ENCODE measurements around the gene METTL17. TPM values are rescaled to one million over a fixed set of nuclear protein-coding genes. Genes with fewer than 3 reads are reported as not detected.
"Not testable (repeated sequence)": the region's sequence is repeated elsewhere in the genome, so short reads cannot be mapped to it uniquely, and the experiment has no call there.

Gene METTL17
- total and polyA plus RNA-seq, 2 of the 8 experiments (the other 6 are each of a cell fraction or from before 2014, with no cell fraction given) = 73.8 to 138 TPM

DNA sequence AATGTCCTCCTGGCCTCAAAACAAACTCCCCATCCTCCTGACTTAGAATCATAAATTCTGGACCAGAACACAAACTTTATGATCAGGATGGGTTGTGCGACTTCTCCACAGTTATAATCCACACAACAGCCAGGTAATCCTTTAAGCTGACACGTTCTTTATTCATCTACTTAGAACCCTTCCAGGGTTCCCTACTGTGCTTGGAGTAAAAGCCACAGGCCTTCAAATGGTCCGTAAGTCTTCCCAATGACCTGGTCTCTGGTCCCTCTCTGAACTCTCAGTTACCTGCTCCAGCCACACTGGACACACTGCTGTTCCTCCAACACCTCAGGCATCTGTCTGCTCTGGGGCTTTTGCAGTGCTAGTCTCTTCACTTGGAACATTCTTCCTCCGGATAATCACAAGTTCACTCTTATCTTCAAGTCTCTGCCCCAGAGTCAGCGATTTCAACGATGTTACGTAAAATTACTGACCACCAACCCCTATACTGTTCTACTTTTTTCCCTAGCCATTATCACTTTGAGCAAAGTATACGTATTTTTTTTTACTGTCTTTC, 50.7 kb downstream of the METTL17 start (continued):
- TF ChIP-seq, protein P1, sequence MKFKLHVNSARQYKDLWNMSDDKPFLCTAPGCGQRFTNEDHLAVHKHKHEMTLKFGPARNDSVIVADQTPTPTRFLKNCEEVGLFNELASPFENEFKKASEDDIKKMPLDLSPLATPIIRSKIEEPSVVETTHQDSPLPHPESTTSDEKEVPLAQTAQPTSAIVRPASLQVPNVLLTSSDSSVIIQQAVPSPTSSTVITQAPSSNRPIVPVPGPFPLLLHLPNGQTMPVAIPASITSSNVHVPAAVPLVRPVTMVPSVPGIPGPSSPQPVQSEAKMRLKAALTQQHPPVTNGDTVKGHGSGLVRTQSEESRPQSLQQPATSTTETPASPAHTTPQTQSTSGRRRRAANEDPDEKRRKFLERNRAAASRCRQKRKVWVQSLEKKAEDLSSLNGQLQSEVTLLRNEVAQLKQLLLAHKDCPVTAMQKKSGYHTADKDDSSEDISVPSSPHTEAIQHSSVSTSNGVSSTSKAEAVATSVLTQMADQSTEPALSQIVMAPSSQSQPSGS (IDR thresholded peaks at IDR 0.05; ENCODE audit: low read length) = no peak
- no peak for TF ChIP-seq CEBPB (IDR thresholded peaks at IDR 0.05; ENCODE audit: low read depth, low read length)
- no peak for TF ChIP-seq POLR2AphosphoS5 (IDR thresholded peaks at IDR 0.05; ENCODE audit: low read depth, low read length)
- TF ChIP-seq TAF1 (IDR thresholded peaks at IDR 0.05; ENCODE audit: low read depth, low read length) = no peak

DNA sequence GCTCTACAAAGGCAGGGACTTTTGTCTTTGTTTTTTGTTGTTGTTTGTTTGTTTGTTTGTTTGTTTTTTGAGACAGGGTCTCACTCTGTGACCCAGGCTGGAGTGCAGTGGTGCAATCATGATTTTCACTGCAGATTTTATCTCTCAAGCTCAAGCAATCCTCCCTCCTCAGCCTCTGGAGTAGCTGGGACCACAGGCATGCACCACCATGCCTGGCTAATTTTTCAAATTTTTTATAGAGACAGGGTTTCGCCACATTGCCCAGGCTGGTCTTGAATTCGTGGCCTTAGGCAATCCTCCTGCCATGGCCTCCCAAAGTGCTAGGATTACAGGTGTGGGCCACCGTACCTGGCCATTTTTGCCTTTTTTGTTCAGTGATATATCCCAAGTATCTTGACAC, 51.2 kb downstream of the METTL17 start:
- not testable (repeated sequence) for H3K79me2 ChIP-seq (ENCODE audit: control insufficient read depth in 1 of 2, insufficient read depth in 2 of 2, low read length in 2 of 2); H2AK5ac ChIP-seq (ENCODE audit: low read depth, low read length); H3K9ac ChIP-seq (replicated peaks in 1 of 4; ENCODE audit: extremely low read depth in 1 of 4, low read depth in 3 of 4, low read length in 3 of 4); H3K4ac ChIP-seq (replicated peaks; ENCODE audit: insufficient read length, low read depth, low read length); H4K91ac ChIP-seq (replicated peaks; ENCODE audit: insufficient read length, low read length); H3K27ac ChIP-seq (ENCODE audit: low read depth, low read length); H3K56ac ChIP-seq (replicated peaks; ENCODE audit: insufficient read length, low read depth, low read length); H3K36me3 ChIP-seq (ENCODE audit: control insufficient read depth in 2 of 4, insufficient read depth in 4 of 4, low read length in 3 of 4); H3K4me2 ChIP-seq (ENCODE audit: insufficient read depth in 1 of 2, low read depth in 2 of 2, low read length in 2 of 2); H3K4me3 ChIP-seq (ENCODE audit: extremely low read depth in 1 of 4, insufficient read depth in 2 of 4, low read depth in 3 of 4, low read length in 4 of 4); H2BK5ac ChIP-seq (ENCODE audit: low read depth, low read length); H3K23ac ChIP-seq (ENCODE audit: insufficient read length); DNase-seq (ENCODE audit: low read depth in 1 of 2, low spot score in 2 of 2); H3K27me3 ChIP-seq (replicated peaks in 1 of 4; ENCODE audit: control insufficient read depth in 3 of 4, extremely low read depth in 1 of 4, insufficient read depth in 3 of 4, low read length in 3 of 4); H2BK12ac ChIP-seq (ENCODE audit: low read depth, low read length); H3K9me3 ChIP-seq (ENCODE audit: insufficient read depth in 2 of 2, low read depth in 1 of 2, low read length in 1 of 2); H2BK15ac ChIP-seq (ENCODE audit: low read length); H2AFZ ChIP-seq (ENCODE audit: low read length); H2BK120ac ChIP-seq (replicated peaks; ENCODE audit: low read depth, low read length); H3K18ac ChIP-seq (ENCODE audit: extremely low read depth, low read length); H4K20me1 ChIP-seq (replicated peaks in 1 of 2; ENCODE audit: control insufficient read depth in 1 of 2, insufficient read depth in 2 of 2, low read length in 2 of 2); H2BK20ac ChIP-seq (ENCODE audit: low read length); H3K79me1 ChIP-seq (ENCODE audit: low read depth, low read length); FAIRE-seq; H3K23me2 ChIP-seq (ENCODE audit: low read depth, low read length); H3K14ac ChIP-seq (ENCODE audit: insufficient read length); H4K5ac ChIP-seq (ENCODE audit: insufficient read length, low read depth, low read length); H4K8ac ChIP-seq (ENCODE audit: extremely low read depth, insufficient read depth, low read length)
- POLR2A ChIA-PET (ENCODE audit: partially characterized antibody) = interaction anchor here (0.9 to 4.4 kb wide), 7 partner anchors 10 to 47 kb away, joined by 3 to 36 read pairs (median 3); partner anchors contain the start of genes ARHGEF40 and NDRG2
- 83% methylated on average over 3 of the region's 3 CpGs; no CpG with 5 or more reads in 1 of the 2 experiments for WGBS, 2 experiments (ENCODE audit: extremely low coverage in 1 of 2, insufficient coverage in 1 of 2, insufficient read length in 1 of 2, insufficient replicate concordance in 2 of 2, low coverage in 1 of 2, low lambda C conversion rate in 2 of 2, missing lambda C conversion rate in 1 of 2)
- CTCF ChIA-PET (ENCODE audit: partially characterized antibody) = interaction anchor here (0.6 to 7.2 kb wide), 23 partner anchors 9 to 1902 kb away, joined by 3 to 371 read pairs (median 7); partner anchors contain the start of genes ARHGEF40, NDRG2, SLC39A2 and TPPP2
- peaks cover 8 to 11% (median 10%) of the 10 kb centered on the region in 4 experiments; a peak in 6 of 7 replicates for H3K4me1 ChIP-seq (replicated peaks in 1 of 4; ENCODE audit: control insufficient read depth in 3 of 4, insufficient read depth in 4 of 4, low read length in 3 of 4)
